ENCODE results near the gene PPIE. TPM values are rescaled to one million over a fixed set of nuclear protein-coding genes. Genes with fewer than 3 reads are reported as not detected.

The PPIE gene
- total RNA-seq, 1 experiment from 2014 or later, result 73.8 TPM

- no peaks in the 10 kb centered on the region for H3K36me3 ChIP-seq (ENCODE audit: control insufficient read depth in 1 of 2, insufficient read depth in 2 of 2, low read length in 2 of 2)
- H3K27me3 ChIP-seq (ENCODE audit: insufficient read depth, low read length), result peaks cover 10% of the 10 kb centered on the region
- intact Hi-C loops (cut with micrococcal nuclease), result loop anchor here (5.0 kb wide), 3 partner anchors 65 to 620 kb away; no protein-coding TSS in a partner anchor
- CTCF ChIA-PET, result interaction anchor here (3.5 kb wide), 1 partner anchor 624 kb away, joined by 12 read pairs; no protein-coding TSS in a partner anchor
- TF ChIP-seq ZBTB33 (IDR thresholded peaks at IDR 0.05; ENCODE audit: extremely low read depth, insufficient replicate concordance, low read length), result no peak
- TF ChIP-seq RAD21 (IDR thresholded peaks at IDR 0.05; ENCODE audit: low read depth), result no peak
- TF ChIP-seq FOSL1 (IDR thresholded peaks at IDR 0.05; ENCODE audit: low read depth), result no peak
- TF ChIP-seq SRF (IDR thresholded peaks at IDR 0.05; ENCODE audit: low read depth), result no peak
- no peak for TF ChIP-seq ZFX (IDR thresholded peaks at IDR 0.05)
- no peak for TF ChIP-seq CEBPB (IDR thresholded peaks at IDR 0.05; ENCODE audit: low read depth)
- no peak for TF ChIP-seq TCF7L2 (IDR thresholded peaks at IDR 0.05; ENCODE audit: borderline replicate concordance, extremely low read depth, insufficient read depth, insufficient read length)
- TF ChIP-seq POLR2AphosphoS5 (IDR thresholded peaks at IDR 0.05; ENCODE audit: low read depth, low read length), result no peak
- DNase-seq (ENCODE audit: low read depth, low spot score) (no peak), ATAC-seq (no peak)
- no peaks in the 10 kb centered on the region for H3K9me2 ChIP-seq (ENCODE audit: insufficient read depth)
- peaks cover 0 to 3% of the 10 kb centered on the region in 2 experiments; a peak in 1 of 4 replicates for H3K4me1 ChIP-seq (ENCODE audit: control insufficient read depth in 1 of 2, insufficient read depth in 2 of 2, low read length in 2 of 2)
- H3K79me2 ChIP-seq (ENCODE audit: insufficient read depth, low read length), result no peaks in the 10 kb centered on the region
- H3K27ac ChIP-seq (ENCODE audit: low read depth, low read length), result no peak overlapping the region
- H4K20me1 ChIP-seq (ENCODE audit: insufficient read depth), result no peaks in the 10 kb centered on the region
- no peak overlapping the region for H3K4me3 ChIP-seq (replicated peaks in 1 of 2; ENCODE audit: low read depth in 1 of 2, low read length in 2 of 2)
- RAD21 ChIA-PET (ENCODE audit: low non-redundant PET in 1 of 2, low total read pairs in 2 of 2, uncharacterized antibody in 2 of 2, unreplicated experiment in 2 of 2), result no interaction called here
- H3K4me2 ChIP-seq (ENCODE audit: low read length), result no peak overlapping the region
- no peaks in the 10 kb centered on the region for H3K9me3 ChIP-seq (ENCODE audit: control insufficient read depth in 1 of 2, insufficient read depth in 1 of 2, low read depth in 1 of 2, low read length in 2 of 2)
- BruUV-seq (replicated peaks), result no TSS peak
- H2AFZ ChIP-seq (ENCODE audit: low read depth, low read length, poor library complexity, severe bottlenecking), result no peak overlapping the region
- POLR2A ChIA-PET, result no interaction called here
- no peak overlapping the region for H3K9ac ChIP-seq (ENCODE audit: low read length)
Observed at GRCh38 chr1:39722495-39722894, 16.2 kb upstream of the PPIE start.

GRCh38 chr1:39726600-39726999 is 12.1 kb upstream of the PPIE start:
- ChIA-PET RAD21 (ENCODE audit: low non-redundant PET in 1 of 2, low total read pairs in 2 of 2, uncharacterized antibody in 2 of 2, unreplicated experiment in 2 of 2) (no interaction called here), POLR2A (no interaction called here), CTCF (no interaction called here)
- no peaks in the 10 kb centered on the region for H3K79me2 ChIP-seq (ENCODE audit: insufficient read depth, low read length)
- H4K20me1 ChIP-seq (ENCODE audit: insufficient read depth), result no peaks in the 10 kb centered on the region
- H3K4me2 ChIP-seq (ENCODE audit: low read length), result no peak overlapping the region
- peaks cover 18% of the 10 kb centered on the region for H3K27me3 ChIP-seq (ENCODE audit: insufficient read depth, low read length)
- no peaks in the 10 kb centered on the region for H3K4me1 ChIP-seq (ENCODE audit: control insufficient read depth in 1 of 2, insufficient read depth in 2 of 2, low read length in 2 of 2)
- H3K9ac ChIP-seq (ENCODE audit: low read length), result no peak overlapping the region
- H3K36me3 ChIP-seq (ENCODE audit: control insufficient read depth in 1 of 2, insufficient read depth in 2 of 2, low read length in 2 of 2), result no peaks in the 10 kb centered on the region
- no TSS peak for BruUV-seq (replicated peaks)
- H3K4me3 ChIP-seq (replicated peaks in 1 of 2; ENCODE audit: low read depth in 1 of 2, low read length in 2 of 2), result no peak overlapping the region
- H3K9me3 ChIP-seq (ENCODE audit: control insufficient read depth in 1 of 2, insufficient read depth in 1 of 2, low read depth in 1 of 2, low read length in 2 of 2), result no peaks in the 10 kb centered on the region
- no peak overlapping the region for H3K27ac ChIP-seq (ENCODE audit: low read depth, low read length)
- no peak overlapping the region for H2AFZ ChIP-seq (ENCODE audit: low read depth, low read length, poor library complexity, severe bottlenecking)
- ATAC-seq (no peak), DNase-seq (ENCODE audit: low read depth, low spot score) (no peak)
- intact Hi-C loops (cut with micrococcal nuclease), result no loop called here
- H3K9me2 ChIP-seq (ENCODE audit: insufficient read depth), result no peaks in the 10 kb centered on the region
- TF ChIP-seq SRF (IDR thresholded peaks at IDR 0.05; ENCODE audit: low read depth) (no peak), ATF3 (IDR thresholded peaks at IDR 0.05) (no peak), FOSL1 (IDR thresholded peaks at IDR 0.05; ENCODE audit: low read depth) (no peak), YY1 (IDR thresholded peaks at IDR 0.05; ENCODE audit: extremely low read depth, insufficient replicate concordance, low read depth, low read length) (no peak), REST (IDR thresholded peaks at IDR 0.05; ENCODE audit: low read depth) (no peak), SP1 (IDR thresholded peaks at IDR 0.05; ENCODE audit: low read depth) (no peak), EZH2 (IDR thresholded peaks at IDR 0.05) (no peak)

Data from HCT116 (cell line).